Ureter (tissue), 1 donor: ENCODE results near the gene MMRN1. TPM values are rescaled to one million over a fixed set of nuclear protein-coding genes. Genes with fewer than 3 reads are reported as not detected.

Experiments
- DNase-seq: peaks from one replicate; pipeline ENCODE4 v3.0.0-alpha.2; 2020; ENCODE audit warnings: low spot score
- total RNA-seq: library from RNA; stranded (reverse); gene quantifications from one replicate; pipeline ENCODE4 v1.2.4, GENCODE V29; 2023
- donor health status: DM: yes; HTN: yes; CAD: no.

MMRN1 gene
- total RNA-seq, 1 donor from 2014 or later = 32.3 TPM

DNA sequence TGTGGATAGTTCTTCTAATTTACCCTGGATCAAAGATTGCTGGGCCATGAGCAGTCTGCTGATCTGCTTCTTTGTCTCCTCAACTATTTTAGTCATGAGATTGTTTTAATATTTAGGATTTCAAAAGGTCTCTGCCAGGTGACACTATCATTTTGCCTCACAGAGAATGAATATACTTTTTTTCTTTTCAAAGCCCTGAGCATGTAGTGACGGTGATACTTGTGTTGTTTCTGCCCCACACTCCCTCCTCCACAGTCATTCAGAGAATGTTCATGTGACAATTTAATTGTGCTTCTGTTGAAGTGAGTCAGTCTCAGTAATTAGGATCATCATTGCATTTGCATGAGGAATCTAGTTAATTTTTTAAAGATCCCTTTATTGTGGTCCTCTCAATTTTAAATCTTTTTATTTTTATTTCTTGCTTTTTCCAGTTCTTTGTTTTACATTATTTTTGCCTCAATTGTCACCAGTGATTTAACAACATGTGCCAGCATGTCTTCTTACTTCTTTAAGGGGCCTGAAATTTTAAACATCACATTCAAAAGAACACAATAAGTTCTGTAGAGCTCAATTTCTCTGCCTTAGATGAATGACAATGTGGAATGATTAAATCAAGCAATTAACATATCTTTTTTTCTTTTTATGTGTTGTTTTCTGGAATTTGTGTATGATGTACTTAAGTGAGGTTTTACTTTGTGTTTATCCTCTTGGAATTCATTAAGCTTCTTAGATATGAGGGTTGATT, 12.3 kb downstream of the MMRN1 start:
- DNase-seq = no peak

DNA sequence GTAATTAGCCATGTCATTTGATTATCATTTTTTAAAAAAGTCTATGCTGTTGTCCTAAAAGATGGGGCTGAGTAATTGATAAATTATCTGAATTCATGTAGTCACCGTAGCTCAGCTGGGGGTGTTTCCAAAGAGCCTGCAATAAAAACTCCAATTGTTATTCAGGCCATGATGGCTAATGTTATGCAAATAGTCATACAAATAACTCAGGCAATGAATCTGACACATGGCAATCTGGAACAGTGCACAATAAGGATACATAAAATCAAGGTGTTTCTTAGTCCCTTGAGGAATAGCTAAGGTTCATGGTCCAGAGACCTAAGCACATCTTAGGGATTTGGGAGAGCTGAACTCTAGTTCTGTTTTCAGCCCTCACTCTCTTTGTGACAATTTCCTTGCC, 15.2 kb downstream of the MMRN1 start:
- DNase-seq = no peak

- DNase-seq = no peak
Measured at GRCh38 chr4:89913623-89914022, 19.0 kb downstream of the MMRN1 start.

- DNase-seq = no peak
Measured at GRCh38 chr4:89914609-89915550, 20.2 kb downstream of the MMRN1 start.

DNA sequence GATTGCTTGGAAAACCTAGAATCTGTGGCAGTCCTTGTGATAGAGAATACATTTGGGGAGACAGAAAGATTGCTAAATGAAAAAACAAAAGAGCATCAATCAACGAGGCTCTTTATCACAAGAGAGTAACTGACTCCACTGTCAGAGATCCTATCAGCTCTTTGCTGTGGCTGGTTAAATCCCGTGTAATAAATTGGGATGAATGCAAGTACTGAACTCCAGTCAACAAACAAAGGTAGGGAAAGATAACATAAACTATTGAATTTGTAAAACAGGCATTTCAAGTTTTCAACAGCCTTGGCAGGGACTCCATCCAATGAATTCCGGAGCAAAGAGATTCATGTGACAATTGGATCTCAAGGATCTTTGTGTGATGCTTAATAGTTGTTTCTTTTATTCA, 21.3 kb downstream of the MMRN1 start:
- DNase-seq = no peak

DNA sequence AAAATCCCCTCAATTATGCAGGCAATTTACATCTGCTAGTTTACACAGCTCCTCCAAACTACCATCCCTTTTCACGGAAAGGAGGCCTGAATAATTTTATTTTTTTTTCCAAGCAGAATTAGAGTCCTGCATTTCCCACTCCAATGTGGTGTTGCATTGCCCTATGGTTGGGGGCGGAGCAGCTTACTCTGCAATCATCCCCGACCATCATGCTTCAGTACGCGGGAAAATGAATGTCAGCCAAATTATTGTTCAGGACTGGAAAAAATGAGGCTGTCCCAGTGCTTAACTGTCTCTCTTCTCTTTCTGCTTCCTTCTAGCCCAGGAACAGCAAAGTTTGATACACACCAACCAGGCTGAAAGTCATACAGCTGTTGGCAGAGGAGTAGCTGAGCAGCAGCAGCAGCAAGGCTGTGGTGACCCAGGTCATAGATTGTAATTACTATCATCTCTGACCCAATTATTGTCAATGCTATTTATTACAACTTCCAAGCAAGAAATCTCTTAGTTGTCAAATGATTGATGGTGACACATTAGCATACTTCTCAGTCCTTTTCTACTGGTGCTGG, 28.3 kb downstream of the MMRN1 start:
- DNase-seq = no peak

- DNase-seq = no peak
Measured at GRCh38 chr4:89928838-89929237, 34.2 kb downstream of the MMRN1 start.

GRCh38 chr4:89929425-89930159, 34.9 kb downstream of the MMRN1 start:
- no peak for DNase-seq

DNA sequence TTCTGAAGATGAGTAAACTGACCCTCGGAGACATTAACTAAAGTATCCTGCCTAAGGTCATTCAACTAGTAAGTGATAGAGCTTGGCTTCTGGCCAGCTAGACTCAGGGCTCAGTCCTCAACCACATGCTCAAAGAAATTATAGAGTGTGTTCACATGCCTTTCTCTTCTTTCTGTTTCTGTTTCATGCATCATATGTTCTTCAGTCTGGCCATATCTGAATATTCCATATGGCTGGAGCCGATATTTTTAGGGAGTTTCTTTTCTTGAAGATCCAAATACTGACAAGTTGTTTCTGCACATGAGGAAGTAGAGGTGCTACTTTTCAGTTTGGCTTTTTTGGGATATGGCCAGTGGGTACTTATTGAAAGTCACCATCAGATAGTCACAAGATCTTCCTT, 44.9 kb downstream of the MMRN1 start:
- no peak for DNase-seq

DNA sequence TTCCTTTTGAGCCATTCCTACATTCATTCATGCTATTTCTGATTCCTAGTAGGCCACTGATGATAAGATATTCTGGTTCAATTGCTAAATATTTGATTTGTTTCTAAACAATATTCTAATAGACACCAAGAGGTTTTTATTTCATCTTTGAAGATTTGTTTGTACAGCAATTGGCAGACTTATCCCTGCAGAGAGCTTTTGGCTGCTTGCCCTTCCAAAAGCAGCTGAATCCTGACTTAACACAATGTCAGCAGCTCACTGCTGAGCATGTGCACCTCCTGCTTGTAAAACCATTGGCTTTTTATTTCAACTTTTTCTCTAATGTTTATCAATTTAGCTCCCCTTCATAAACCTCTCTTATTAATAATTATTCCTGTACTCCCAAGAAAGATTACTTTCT, 45.3 kb downstream of the MMRN1 start:
- DNase-seq = no peak

- DNase-seq = no peak
Measured at GRCh38 chr4:89942811-89943210, 48.2 kb downstream of the MMRN1 start.

DNA sequence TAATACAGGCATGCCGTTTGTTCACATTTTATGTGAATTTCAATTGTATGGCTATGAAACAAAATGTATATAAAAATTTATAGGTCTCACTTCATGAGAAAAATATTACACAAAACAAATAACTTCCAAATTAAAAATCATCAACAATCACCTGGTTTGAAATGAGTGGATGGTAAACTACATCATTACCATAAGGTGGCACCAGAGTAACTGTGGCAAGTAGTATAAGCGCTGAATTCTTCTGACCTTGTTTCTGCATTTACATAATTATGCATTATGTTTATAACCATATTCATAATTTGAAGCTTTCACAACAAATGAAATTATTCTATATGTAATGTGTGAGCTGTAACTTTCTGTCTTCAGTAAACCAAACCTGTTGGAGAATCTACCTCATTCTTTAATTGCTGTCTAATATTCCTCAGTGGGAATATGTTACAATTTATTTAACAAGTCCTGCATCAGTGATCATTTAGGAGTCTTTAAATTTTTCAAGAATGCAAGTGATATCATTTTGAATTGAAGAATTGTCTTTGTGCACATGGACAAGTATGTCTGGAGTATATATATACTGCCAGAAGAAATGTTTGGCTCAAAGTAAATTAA, 55.2 kb downstream of the MMRN1 start:
- DNase-seq = no peak

GRCh38 chr4:89952458-89952857, 57.8 kb downstream of the MMRN1 start:
- DNase-seq = no peak

DNA sequence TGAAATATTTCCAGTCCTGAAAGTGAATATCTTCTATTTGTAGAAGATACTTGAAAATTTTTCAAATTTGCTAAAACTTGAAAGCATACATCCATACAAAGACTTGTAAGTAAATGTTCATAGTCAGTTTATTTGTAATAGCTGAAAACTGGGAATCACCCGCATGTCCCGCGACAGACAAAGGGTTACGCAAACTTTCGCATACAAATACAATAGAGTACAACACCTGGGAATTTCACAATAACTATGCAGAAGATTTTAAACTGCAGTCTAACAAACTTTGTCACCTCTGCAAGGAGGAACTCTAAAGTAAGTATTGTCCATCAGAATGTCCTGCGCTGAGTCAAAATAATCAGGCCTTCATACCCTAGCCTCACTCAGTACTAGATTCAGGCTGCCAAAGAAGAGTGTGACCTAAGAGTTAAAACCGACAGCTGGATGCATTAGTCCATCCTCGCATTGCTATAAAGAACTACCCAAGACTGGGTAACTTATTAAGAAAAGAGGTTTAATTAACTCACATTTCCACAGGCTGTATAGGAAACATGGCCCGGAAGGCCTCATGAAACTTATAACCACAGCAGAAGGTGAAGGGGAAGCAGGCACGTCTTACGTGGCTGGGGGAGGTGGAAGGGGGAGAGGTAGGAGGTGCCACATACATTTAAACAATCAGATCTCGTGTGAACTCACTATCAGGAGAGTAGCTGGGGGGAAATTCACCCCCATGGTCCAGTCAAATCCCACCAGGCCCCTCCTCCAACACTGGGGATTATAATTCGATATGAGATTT, 60.4 kb downstream of the MMRN1 start:
- no peak for DNase-seq

DNA sequence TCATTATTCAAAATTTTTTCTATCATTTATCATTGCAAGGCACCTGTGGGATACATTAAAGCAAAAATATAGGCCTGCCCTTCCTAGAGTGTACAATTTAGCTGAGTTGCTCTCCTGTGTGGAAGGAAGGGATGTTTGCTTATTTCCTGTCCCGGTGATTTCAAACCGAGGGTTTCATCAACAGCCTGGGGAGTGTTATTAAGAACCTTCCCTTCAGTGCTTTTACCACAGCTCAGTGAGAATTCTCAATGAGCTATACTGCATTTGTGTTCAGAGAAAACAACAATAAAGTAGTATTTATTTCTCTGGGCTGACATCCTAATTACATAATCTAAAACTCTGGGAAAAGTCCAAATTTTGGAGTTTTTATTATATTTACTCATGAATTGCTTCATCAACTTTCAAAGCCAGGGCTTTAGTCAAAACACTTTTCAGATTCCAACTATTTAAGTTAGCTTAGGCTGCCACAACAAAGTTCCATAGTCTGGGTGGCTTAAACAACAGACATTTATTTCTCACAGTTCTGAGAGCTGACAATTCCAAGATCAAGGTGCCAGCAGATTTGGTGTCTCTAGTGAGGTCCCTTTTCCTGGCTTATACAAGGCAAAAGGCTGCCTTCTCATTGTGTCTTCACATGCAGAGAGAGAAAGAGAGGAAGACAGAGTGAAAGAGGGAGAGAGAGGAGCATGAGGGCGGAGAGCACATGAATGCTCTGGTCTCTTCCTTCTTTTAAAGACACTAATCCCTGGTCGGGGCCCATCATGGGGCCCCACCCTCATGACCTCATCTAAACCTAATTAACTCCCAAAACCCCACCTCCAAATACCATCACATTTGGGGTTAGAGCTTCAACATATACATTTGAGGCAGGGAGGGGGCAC, 62.6 kb downstream of the MMRN1 start:
- no peak for DNase-seq

DNA sequence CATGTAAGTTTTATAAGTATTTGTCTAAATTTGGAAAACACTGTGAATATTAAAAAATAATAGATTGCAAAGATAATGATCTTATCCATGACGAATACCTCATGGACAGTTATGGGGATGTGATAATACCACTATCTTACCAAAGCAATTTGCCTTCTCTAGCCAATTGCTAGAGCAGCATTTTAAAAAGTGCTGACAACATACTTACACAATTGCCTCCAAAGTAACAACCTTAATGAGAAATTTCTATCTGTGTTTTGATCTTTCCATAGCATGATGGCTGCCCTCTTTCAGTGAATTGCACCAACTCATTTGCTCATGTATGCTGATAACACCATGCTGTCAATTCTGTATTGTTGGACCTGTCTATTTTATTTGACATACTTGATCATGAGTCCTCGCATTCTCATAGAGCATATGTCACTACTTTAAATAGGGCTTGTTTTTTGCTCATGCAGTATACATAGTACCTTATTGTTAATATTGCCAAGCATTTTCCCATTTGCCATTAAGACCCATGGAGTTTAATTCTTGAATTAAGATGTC, 87.2 kb downstream of the MMRN1 start:
- no peak for DNase-seq

DNA sequence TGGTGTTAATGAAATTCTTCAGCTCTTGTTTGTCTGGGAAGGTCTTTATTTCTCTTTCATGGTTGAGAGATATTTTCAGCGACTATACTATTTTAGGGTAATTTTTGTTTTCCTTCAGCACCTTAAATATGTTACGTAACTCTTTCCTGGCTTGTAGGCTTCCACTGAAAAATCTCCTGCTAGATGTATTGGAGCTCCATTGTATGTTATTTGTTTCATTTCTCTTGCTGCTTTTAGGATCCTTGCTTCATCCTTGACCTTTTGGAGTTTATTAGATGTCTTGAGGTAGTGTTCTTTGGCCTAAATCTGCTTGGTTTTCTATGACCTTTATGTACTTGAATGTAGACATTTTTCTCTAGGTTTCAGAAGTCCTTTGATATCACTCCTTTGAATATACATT, 93.6 kb downstream of the MMRN1 start:
- DNase-seq = no peak

DNA sequence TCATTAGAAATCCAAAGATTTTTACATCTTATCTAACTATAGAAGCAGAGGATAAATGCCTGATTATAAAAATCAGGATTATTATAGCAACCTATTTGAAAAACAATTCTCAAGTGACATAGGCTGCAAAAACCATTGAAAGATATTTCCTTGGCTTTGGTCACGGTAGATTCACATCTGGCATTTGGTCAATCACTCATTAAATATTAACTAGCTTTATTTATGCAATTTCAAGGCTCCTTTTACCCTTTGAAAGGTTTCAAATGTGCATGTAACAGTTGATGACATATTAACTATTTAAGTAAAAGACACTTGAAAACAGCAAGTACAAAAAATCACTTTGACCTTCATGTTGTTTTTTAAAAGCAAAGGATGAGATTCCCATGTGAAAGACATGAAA, 98.1 kb downstream of the MMRN1 start:
- no peak for DNase-seq

- no peak for DNase-seq
Measured at GRCh38 chr4:89994176-89994873, 99.7 kb downstream of the MMRN1 start.
